Measurements from ENCODE around the gene CCHCR1.
"Not testable (repeated sequence)": the region's sequence is repeated elsewhere in the genome, so short reads cannot be mapped to it uniquely, and the experiment has no call there.

Gene CCHCR1, protein sequence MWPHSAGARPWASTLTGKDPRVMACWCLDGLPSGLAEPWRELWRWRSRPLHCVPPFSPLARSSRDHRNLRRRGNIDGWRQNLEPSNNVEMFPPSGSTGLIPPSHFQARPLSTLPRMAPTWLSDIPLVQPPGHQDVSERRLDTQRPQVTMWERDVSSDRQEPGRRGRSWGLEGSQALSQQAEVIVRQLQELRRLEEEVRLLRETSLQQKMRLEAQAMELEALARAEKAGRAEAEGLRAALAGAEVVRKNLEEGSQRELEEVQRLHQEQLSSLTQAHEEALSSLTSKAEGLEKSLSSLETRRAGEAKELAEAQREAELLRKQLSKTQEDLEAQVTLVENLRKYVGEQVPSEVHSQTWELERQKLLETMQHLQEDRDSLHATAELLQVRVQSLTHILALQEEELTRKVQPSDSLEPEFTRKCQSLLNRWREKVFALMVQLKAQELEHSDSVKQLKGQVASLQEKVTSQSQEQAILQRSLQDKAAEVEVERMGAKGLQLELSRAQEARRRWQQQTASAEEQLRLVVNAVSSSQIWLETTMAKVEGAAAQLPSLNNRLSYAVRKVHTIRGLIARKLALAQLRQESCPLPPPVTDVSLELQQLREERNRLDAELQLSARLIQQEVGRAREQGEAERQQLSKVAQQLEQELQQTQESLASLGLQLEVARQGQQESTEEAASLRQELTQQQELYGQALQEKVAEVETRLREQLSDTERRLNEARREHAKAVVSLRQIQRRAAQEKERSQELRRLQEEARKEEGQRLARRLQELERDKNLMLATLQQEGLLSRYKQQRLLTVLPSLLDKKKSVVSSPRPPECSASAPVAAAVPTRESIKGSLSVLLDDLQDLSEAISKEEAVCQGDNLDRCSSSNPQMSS

DNA sequence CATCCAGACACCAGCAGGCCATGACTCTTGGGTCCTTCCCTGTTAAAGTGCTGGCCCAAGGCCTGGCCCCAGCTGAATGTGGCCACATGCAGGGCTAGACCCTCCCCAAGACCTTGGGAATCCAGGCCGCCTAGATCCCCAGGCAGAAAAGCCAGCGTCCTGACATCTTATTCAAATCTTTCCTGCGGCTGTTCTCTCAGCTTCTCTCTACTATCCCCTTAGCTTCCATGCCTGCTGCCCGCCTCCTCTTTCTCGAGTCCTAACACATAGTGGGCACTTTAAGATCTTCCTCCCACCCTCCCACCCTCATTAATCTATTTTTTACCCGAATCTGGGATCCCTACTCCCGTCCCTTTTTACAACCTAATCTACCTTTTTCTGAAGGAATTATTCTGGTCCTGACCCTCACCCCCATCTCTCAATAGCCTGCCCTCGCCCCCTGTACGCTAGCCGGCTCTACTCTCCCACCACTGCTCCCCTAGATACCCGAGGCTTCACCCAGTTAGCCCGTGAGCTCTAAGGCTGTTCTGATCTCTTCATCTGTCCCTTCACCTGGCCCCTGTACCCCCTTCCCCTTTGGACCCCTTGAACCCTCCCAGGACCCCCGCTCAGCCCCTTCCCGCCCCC is at the start of gene CCHCR1:
Gene CCHCR1, minus strand, starts transcription at position 290 of the 627 bp plus-strand sequence. Its CDS starts 202 bp downstream, at position 88.
- DNase-seq (ENCODE audit: low spot score), result no peak

DNA sequence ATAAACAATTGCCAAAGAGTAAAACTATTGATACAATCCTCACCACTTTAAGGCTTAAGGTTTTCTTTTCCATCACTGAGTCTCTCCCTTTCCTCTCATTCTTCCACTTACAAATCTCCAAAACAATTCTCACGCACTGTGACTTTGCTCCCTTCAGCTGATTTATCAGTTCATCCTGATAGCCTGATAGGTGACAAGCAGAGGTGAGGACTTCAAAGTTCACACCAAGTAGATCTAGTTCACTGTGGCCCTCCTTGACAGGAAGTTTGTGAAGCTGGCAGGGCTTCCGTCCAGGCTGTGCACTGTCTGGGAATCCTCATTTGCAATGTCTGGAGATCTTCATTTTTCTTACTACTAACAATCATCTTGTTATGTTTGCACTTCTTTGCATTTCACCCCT is 48.0 kb upstream of the CCHCR1 start:
- DNase-seq (ENCODE audit: low spot score), result no peak

DNA sequence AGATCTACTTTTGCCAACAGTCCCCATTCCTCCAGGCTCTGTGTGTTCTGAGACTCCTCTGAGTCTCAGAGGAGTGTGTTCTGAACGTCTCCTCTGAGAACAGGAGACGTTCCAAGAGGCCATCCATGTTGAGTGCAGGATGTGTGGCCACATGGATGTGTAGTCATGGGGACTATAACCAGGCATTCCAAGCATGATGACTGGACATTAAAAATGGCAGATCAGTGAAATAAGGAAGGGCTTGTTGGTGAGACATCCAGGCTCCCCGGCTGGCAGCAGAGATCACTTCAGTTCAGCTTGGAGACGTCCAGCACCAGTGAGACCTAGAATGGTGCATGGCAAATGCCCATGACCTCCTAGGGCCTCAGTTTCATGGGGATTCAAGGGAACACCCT is 47.1 kb upstream of the CCHCR1 start:
- no peak for DNase-seq (ENCODE audit: low spot score)

DNA sequence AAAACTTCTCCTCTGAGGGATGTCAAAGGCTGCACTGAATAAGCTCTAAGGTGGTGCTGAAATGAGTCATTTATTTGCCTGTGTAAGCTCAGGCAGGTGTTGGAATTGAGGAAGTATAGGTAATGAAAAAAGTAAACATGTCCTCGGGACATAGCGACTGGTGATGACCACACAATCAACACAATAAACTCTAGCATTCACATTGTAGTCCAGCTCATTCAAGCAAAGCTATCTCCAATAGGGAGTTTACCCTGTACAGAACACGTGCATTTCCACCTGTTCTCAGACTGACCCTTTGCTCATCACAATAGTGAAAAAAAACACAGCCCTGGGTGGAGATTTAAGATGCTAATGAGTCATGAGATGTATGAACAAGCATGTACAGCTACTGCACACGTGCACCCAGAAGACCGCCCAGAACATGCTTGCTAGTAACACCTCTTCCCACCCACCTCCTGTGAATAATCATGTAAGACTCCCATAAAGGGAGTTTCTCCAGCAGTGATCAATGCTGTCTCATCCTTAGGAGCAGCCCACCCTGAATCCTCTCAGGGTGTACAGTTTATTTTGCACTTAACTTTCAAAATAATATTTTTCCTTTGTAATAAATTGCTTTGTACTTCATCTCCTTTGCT is 45.9 kb upstream of the CCHCR1 start:
- DNase-seq (ENCODE audit: low spot score), result peak; percentile 69

DNA sequence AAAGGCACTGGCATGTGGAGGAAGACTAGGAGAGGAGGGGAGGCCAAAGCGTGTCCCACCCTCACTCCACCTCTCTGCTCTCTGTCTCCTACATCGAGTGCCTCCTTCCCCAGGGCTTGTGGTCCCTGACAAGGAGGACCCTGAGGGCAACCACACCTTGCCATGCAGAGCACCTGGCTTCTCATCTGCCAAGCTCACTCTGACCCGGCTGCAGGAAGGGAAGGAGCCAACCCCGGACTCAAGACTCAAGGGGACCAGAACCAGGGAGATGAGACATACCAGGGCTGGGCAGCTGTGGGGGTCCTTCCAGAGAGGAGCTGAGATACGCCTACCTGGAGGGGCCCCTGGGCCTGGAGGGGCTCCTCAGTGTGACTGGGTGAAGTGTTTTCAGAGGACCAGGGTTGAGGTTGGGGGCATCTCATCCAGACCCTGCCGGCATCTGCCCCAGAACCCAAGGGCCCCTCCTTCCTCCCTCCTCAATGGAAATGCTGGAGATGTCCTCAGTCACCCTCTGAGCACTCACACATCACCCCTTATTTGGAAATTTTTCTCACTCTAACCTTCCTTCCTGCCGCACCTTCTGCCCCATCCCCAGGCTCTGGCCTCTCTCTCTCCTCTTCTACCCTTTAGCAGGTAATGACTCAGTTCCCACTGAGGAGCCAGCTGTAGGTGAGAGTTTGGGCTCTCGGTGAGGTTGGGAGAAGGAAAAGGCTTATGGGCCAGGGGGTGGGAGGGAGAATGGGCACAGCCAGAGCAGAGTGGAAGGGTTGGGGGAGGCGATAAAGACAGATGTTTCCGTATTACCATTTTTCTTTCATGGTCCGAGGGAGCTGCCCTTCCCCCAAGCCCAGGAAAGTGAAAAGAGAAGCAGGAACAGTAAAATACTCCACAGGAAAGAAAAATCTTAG is 44.9 kb upstream of the CCHCR1 start:
- DNase-seq (ENCODE audit: low spot score), result no peak

DNA sequence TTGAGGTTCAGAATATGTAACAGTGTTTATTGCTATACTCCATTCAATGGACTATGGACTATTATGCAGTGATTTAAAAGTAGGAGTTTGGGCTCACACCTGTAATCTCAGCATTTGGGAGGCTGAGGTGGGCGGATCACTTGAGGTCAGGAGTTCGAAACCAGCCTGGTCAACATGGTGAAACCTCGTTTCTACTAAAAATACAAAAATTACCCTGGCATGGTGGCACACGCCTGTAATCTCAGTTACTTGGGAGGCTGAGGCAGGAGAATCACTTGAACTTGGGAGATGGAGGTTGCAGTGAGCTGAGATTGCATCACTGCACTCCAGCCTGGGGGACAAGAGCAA is 41.5 kb upstream of the CCHCR1 start:
- DNase-seq (ENCODE audit: low spot score), result not testable (repeated sequence)

DNA sequence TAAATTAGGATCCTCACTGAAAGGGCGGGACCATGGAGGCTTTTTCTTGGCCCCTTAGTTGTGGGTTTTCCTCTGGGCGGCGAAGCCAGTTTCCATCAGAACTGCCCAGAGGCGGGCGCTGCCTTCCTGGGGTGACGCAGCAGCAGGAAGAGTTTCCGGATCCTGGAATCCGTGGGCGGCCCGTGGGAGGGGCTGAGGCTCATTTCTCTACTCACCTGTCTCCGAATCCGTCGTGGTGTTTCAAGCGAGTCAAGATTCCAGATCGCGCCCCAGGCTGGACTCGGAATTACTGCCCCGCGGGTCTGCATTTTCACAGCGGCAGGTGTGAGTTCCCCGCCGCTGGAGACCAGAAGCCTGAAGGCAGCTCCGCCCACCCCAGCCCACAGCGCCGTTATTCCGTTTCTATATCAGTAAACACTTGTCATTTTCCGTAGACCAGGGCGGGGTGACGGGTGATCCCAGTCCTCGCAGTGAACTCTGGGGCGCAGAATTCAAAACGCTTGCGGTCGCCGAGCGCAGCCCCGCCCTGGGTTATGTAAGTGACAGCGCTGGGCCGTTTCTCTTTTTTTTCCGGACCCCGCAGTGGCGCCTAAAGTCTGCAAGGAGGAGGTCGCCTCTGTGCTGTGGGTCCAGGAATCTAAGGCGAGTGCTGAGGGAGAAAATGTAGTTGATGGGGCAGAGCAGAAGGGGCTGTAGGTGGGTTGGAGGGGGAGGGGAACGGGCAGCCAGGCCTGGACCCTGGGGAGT is 40.1 kb upstream of the CCHCR1 start:
- DNase-seq (ENCODE audit: low spot score), result peak; percentile 93

DNA sequence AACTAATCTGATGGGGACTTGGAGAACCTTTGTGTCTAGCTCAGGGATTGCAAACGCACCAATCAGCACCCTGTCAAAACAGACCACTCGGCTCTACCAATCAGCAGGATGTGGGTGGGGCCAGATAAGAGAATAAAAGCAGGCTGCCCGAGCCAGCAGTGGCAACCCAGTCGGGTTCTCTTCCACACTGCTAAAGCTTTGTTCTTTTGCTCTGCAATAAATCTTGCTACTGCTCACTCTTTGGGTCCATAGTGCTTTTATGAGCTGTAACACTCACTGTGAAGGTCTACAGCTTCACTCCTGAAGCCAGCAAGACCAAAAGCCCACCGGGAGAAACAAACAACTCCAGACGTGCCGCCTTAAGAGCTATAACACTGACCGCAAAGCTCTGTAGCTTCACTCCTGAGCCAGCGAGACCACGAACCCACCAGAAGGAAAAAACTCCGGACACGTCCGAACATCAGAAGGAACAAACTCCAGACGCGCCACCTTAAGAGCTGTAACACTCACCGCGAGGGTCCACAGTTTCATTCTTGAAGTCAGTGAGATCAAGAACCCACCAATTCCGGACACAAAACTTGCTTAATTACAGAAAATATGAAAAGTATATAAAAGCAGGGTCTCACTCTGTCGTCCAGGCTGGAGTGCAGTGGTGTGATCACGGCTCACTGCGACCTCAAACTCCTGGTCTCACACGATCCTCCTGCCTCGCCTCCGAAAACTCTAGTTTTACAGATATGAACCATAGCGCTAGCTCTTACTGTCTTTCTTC is 38.8 kb upstream of the CCHCR1 start:
- not testable (repeated sequence) for DNase-seq (ENCODE audit: low spot score)

DNA sequence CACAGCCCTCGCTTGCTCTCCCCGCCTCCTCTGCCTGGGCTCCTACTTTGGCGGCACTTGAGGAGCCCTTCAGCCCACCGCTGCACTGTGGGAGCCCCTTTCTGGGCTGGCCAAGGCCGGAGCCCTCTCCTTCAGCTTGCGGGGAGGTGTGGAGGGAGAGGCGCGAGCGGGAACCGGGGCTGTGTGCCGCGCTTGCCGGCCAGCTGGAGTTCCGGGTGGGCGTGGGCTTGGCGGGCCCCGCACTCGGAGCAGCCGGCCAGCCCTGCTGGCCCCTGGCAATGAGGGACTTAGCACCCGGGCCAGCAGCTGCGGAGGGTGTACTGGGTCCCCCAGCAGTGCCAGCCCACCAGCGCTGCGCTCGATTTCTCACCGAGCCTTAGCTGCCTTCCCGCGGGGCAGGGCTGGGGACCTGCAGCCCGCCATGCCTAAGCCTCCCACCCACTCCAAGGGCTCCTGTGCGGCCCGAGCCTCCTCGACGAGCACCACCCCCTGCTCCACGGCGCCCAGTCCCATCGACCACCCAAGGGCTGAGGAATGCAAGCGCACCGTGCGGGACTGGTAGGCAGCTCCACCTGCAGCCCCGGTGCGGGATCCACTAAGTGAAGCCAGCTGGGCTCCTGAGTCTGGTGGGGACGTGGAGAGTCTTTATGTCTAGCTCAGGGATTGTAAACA is 37.8 kb upstream of the CCHCR1 start:
- DNase-seq (ENCODE audit: low spot score), result not testable (repeated sequence)

DNA sequence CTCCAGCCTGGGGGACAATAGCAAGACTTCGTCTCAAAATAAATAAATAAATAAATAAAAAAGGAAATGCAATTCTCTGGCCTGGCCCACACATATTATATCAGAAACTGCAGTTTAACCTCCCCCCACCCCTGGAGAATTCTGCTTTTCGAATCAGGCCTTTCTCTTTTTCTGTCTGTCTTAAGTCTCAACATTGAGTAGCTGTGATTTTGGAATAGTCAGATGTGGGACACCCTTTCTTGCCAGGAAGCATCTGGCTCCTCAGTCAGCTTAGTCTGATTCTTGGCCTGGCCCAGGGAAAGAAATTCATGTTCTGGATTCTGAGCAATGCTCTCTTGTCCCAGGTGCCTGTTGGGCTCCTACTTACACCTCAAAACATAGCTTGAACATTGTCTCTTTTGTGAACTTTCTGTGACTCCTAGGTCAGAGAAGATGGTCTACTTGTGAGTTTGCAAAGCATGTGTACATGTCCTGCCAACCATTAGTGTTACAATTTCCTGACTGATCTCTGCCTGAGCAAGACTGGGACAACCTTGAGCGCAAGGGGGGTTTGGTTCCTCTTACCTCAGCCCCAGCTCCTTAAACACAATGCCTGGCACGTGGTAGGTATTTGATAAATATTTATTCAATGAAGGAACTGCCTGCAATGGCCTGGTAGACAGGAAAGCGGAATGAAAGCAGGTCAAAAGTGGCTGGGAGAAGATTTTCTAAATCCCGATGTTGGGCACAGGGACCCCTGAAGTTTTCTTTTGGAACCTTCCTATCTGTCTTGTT is 36.6 kb upstream of the CCHCR1 start:
- DNase-seq (ENCODE audit: low spot score), result no peak

DNA sequence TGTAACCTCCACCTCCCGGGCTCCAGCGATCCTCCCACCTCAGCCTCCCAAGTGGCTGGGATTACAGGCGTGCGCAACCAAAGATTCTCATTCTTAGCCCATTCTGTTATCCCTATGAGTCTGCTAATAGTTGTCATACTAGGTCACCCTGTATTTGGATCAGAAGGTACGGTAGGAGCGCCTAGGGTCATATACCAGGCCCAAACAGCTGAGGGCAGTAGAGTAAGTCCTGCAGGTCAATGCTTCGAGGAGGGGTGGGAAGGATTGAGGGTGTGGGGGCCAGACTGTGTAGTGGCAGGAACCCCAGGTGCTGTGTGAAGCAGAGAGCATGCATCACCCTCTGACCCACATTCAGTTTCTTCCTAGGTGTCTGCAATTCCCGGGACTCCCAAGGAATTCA is 35.6 kb upstream of the CCHCR1 start:
- no peak for DNase-seq (ENCODE audit: low spot score)

DNA sequence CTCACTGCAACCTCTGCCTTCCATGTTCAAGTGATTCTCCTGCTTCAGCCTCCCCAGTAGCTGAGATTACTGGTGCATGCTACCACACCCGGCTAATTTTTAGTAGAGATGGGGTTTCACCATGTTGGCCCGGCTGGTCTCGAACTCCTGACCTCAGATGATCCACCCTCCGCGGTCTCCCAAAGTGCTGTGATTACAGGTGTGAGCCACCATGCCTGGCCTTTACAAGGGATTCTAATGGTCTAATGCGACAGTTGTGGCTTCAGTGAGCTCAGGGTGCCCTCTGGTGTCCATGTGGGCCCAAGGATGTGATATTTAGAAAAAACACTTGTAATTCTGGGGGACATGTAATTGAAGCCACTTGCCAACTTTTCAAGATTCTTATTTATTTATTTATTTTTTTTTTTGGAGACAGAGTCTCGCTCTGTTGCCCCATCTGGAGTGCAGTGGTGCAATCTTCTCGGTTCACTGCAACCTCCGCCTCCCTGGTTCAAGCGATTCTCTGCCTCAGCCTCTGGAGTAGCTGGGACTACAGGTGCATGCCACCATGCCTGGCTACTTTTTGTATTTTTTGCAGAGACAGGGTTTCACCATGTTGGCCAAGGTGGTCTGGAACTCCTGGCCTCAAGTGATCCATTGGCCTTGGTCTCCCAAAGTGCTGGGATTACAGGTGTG is 35.0 kb upstream of the CCHCR1 start:
- DNase-seq (ENCODE audit: low spot score), result peak; percentile 61

DNA sequence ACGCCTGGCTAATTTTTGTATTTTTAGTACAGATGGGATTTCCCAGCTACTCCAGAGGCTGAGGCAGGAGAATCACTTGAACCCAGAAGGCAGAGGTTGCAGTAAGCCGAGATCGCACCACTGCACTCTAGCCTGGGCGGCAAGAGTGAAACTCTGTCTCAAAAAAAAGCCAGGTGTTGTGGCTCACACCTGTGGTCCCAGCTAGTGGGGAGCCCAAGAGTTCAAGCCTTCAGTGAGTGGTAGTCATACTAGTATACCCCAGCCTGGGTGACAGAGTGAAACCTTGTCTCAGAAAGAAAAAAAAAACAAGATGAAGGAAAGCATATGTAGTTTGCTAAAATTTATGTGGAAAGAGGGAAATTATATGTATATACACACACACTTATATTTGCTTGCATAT is 32.9 kb upstream of the CCHCR1 start:
- DNase-seq (ENCODE audit: low spot score), result no peak

DNA sequence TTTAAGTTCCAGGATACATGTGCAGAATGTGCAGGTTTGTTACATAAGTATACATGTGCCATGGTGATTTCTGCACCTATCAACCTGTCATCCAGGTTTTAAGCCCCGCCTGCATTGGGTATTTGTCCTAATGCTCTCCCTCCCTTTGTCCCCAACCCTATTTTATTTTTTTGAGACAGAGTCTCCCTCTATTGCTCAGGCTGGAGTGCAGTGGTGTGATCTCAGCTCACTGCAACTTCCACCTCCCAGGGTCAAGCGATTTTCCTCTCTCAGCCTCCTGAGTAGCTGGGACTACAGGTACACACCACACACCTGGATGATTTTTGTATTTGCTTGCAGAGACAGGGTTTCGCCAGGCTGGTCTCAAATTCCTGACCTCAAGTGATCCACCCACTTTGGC is 31.6 kb upstream of the CCHCR1 start:
- DNase-seq (ENCODE audit: low spot score), result not testable (repeated sequence)

DNA sequence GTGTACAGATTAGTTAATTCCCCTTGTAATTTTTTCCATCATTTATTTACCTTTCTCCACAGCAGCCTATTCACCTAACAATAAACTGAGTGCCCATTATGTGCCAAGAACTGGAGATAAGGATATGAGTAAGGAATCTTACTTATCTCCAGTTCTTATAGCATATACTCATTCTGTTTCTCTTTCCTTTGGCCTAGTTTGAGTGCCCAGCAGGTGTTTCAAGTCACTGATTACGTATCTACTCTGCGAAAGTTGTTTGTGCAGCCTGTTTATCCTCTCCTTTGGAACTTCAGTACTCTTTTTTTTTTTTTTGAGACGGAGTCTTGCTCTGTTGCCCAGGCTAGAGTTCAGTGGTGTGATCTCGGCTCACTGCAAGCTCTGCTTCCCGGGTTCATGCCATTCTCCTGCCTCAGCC is 30.2 kb upstream of the CCHCR1 start:
- no peak for DNase-seq (ENCODE audit: low spot score)

DNA sequence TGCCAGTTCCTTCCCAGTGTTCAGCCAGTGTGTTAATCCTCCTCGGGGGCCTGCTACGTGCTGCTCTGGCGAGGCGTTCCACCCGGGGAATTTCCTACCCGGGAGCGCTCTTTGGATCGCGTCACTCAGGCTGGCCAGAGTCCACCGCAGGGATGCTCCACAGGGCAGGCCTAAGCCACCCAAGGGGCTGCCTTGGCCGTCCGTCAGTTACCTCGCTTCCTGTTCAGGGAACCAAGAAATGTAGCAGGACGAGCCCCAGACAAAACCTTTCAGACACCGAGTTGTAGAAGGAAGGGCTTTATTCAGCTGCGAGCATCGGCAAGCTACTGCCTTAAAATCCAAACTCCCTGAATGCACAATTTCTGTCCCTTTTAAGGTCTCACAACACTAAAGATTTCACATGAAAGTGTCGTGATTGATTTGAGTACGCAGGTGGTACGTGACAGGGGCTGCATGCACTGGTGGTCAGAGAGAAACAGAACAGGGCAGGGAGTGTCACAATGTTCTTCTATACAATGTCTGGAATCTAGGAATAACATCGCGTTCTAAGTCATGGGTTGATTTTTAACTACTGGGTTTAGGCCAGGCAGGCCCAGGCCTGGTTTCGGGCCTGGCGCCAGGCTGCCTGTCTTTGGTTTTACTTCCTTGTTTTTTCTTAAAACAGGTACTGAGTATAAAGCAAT is 28.6 kb upstream of the CCHCR1 start:
- DNase-seq (ENCODE audit: low spot score), result no peak

DNA sequence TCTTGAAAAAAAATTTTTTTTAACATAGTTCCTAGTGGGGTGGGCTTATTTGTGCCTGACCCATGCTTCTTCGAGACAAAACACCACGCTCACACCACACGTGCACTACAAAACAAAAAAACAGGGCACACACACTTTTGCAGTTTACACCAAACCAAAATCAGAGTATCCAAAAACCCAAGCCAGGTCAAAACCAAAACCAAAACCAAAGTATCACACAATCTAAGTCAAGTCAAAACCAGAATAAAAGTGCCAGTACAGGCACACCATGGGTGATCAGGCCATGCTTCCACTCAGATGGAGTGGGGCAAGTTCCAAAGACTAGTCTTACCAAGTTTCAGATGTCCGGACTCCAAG is 28.1 kb upstream of the CCHCR1 start:
- DNase-seq (ENCODE audit: low spot score), result not testable (repeated sequence)

All from hematopoietic multipotent progenitor cell treated with erythropoietin and hydrocortisone succinate and interleukin-3 and kit ligand, for 15 days (in vitro differentiated cells).